Adipocyte (in vitro differentiated cells): ENCODE results near the gene C5orf58.

Experiments used
- DNase-seq: peaks from one replicate; pipeline ENCODE4 v3.0.0-alpha.2; 2015; ENCODE audit warnings: low read depth
- H3K27me3 ChIP-seq: replicated peaks from 2 replicates; pipeline ENCODE4 v1.7.0; 2013; ENCODE audit warnings: mild to moderate bottlenecking, low read length, moderate library complexity; ENCODE audit not compliant: control insufficient read depth, insufficient read depth
- H3K36me3 ChIP-seq: 2 replicates; pipeline ENCODE4 v1.7.0; 2013; ENCODE audit warnings: low read length, mild to moderate bottlenecking, moderate library complexity; ENCODE audit not compliant: control insufficient read depth, insufficient read depth, severe bottlenecking
- H3K4me1 ChIP-seq: 2 replicates; pipeline ENCODE4 v1.7.0; 2013; ENCODE audit warnings: mild to moderate bottlenecking, low read length, moderate library complexity; ENCODE audit not compliant: control insufficient read depth, insufficient read depth
- H3K4me3 ChIP-seq: 2 replicates; pipeline ENCODE4 v1.7.0; 2013; ENCODE audit warnings: mild to moderate bottlenecking, low read length, moderate library complexity
- H3K9ac ChIP-seq: 2 replicates; pipeline ENCODE4 v1.7.0; 2013; ENCODE audit warnings: mild to moderate bottlenecking, low read length, moderate library complexity
- H3K9me3 ChIP-seq: 2 replicates; pipeline ENCODE4 v1.7.0; 2013; ENCODE audit warnings: mild to moderate bottlenecking, low read length, moderate library complexity; ENCODE audit not compliant: control insufficient read depth

C5orf58 gene

DNA sequence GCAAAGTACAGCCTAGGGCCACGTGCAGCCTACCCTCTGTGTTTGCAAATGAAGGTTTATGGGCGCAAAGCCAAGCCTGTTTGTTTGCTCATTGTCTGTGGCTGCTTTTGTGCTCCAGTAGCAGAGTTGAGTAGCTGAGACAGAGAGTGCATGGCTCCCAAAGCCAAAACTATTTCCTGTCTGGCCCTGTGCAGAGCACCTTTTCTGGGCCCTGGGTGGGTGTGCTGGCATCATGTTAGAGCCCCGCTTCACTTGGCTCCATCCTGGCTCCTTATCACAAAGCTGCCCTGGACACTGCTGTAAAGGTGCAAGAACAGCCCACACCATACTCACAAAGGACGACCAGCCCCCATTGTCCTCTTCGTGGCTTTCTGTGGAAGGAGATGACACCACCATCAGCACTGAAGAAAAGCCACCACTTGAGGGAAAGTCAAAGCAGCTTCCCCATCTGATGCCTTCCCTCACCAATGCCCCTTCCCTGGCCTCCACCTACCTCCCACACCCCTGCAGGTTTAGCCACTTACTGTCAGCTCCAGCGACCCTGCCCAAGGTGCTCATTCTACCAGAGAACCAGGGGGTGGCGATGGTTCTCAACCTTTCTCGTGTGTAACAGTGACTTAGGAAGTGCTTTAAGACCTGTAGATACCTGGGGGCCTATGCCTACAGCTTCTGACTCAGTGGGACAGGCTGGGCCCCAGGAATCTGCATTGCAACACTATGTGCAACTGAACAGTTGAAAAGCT, 41.4 kb downstream of the C5orf58 start:
- Histone ChIP-seq H3K4me1 (no peaks in the 10 kb centered on the region), H3K36me3 (no peaks in the 10 kb centered on the region), H3K4me3 (no peak overlapping the region), H3K9me3 (no peaks in the 10 kb centered on the region), H3K27me3 (peaks cover 13% of the 10 kb centered on the region), H3K9ac (no peak overlapping the region)
- no peak for DNase-seq

DNA sequence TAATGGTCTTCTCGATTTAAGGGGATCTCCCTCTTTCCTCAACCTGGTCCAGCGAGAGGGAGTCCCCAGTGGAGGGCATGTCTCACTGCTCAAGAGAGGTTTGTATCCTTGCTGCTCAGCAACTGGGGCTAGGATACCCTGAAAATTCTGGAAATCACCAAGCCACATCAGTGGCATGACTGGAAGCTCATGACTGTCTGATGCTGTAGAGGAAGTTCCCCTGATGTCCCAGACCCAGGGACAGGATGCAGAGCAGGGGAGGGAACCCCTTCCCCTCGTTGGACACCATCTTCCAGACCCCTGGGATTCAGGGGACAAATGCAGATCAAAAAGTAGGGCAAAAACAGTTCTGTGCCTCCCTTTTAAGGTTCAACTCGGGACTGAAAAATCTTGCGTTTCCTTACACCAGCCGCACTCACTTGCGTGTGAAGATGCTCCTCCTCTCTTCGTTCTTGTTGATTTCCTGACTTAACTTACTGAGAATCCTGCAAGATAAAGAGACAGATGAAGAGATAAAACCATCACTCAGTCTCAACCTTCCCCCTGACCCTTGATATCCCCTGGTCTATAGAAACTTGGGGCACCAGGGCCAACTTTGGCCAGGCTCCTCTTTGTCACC, 42.7 kb downstream of the C5orf58 start:
- no peaks in the 10 kb centered on the region for H3K36me3 ChIP-seq

DNA sequence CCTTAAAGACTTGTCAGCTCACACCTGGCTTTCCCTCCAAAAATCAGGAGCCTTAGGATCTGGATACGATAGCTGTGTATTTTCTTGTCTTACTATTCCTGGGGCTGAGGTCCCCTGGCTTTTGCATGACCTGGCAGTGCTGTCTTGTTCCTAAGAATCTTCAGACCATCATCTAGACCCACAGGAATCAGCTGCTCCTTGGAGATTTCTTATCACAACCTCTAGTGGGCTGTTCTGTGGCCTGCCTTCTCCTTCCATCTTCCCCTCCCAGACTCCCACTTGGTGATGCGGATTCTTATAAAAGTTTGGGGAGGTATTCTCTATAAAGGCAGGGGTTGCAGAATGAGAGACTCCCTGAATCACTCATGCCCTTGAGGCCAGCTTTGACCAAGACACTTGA, 43.4 kb downstream of the C5orf58 start:
- H3K9ac ChIP-seq: no peak overlapping the region
- no peak for DNase-seq
- H3K9me3 ChIP-seq: no peaks in the 10 kb centered on the region
- H3K36me3 ChIP-seq: no peaks in the 10 kb centered on the region
- H3K4me3 ChIP-seq: no peak overlapping the region
- peaks cover 8% of the 10 kb centered on the region for H3K4me1 ChIP-seq
- peaks cover 17% of the 10 kb centered on the region for H3K27me3 ChIP-seq

More for the DNA sequence above, 42.7 kb downstream of the C5orf58 start:
- H3K4me3 ChIP-seq: no peak overlapping the region
- H3K9me3 ChIP-seq: no peaks in the 10 kb centered on the region
- H3K9ac ChIP-seq: no peak overlapping the region
- H3K27me3 ChIP-seq: peaks cover 17% of the 10 kb centered on the region
- no peak for DNase-seq
- H3K4me1 ChIP-seq: peaks cover 8% of the 10 kb centered on the region

DNA sequence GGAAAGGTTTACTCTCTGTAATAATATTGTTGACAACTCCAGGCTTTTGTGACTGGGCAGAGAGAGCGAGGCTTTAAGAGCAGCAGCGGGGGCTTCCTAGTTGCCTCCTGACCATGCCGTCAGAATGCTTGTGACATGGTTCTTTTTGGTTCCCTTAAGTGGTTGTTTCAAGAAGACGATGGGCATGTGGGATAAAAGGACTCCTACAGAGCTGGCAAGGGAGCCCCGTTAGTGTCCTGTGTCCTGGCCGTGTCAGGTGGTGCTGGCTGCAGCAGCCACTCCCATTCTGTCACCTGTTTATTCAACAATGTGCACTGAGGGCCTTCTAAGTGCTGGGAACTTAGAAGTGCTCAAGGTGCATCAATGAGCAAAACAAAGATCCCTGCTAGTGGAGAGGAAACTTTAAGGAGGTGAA, 45.1 kb downstream of the C5orf58 start:
- Histone ChIP-seq H3K9ac (no peak overlapping the region), H3K27me3 (peaks cover 21% of the 10 kb centered on the region), H3K36me3 (no peaks in the 10 kb centered on the region), H3K4me3 (no peak overlapping the region), H3K9me3 (peaks cover 8% of the 10 kb centered on the region), H3K4me1 (peaks cover 8% of the 10 kb centered on the region)
- no peak for DNase-seq

DNA sequence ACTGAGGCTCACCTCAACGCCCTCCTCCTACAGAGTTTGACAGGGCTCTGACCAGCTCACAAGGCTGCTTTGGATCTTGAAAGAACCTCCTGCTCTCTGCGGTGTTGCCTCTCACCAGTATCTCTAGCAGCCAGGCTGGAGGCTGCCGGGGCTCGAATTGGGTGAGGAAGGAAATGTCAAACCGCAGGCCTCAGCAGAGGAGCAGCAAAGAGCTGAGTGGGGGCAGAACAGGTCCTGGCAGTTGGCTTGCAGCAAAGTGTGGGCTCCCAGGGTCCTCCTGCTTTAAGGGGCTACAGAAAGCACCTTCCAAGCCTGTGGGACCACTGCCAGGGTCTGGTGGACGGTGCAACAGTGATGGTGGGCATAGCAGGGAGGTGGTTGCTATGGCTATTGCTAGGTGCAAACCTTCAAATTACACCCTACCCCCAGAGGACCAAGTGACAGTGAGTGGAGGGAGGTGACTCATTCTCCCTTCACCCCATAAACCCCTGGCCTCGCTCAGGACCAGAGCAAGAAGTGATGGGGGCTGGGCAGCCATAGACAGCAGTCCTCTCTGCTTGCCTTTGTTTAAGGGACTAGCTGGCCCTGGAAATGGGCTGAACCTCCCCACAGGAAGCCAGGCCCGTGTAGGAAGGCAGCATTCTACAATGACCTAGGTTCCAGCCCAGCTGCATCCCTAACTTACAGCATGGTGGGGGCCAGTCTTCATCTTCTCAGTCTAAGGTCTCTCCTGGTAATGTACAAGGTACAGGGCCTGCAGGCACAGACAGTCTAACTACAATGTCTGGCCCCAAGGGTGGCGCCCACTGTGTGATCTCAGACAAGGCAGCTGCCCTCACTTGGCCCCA, 46.0 kb downstream of the C5orf58 start:
- H3K36me3 ChIP-seq: no peaks in the 10 kb centered on the region
- peaks cover 8% of the 10 kb centered on the region for H3K4me1 ChIP-seq
- no peak overlapping the region for H3K9ac ChIP-seq
- H3K27me3 ChIP-seq: peaks cover 22% of the 10 kb centered on the region
- DNase-seq: no peak
- peaks cover 17% of the 10 kb centered on the region for H3K9me3 ChIP-seq
- no peak overlapping the region for H3K4me3 ChIP-seq

DNA sequence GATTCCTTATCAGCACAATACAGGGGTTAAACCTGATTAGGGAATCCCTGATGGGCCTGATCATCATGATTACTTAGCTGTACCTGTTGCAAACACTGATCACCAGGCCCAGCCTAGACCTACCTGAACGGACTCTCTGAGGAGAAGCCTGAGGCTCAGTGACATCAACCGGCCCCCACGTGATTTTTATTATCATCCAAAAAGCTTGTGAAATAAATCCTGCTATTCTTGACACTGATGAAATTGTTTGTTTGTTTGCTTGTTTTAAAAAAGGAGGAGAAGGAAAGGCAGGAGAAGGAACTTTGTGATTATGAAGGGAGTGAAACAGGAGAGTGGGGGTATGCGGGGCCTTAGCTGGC, 46.7 kb downstream of the C5orf58 start:
- Histone ChIP-seq H3K4me1 (peaks cover 8% of the 10 kb centered on the region), H3K9me3 (peaks cover 23% of the 10 kb centered on the region), H3K27me3 (peaks cover 22% of the 10 kb centered on the region), H3K36me3 (no peaks in the 10 kb centered on the region), H3K9ac (no peak overlapping the region), H3K4me3 (no peak overlapping the region)
- DNase-seq: no peak

DNA sequence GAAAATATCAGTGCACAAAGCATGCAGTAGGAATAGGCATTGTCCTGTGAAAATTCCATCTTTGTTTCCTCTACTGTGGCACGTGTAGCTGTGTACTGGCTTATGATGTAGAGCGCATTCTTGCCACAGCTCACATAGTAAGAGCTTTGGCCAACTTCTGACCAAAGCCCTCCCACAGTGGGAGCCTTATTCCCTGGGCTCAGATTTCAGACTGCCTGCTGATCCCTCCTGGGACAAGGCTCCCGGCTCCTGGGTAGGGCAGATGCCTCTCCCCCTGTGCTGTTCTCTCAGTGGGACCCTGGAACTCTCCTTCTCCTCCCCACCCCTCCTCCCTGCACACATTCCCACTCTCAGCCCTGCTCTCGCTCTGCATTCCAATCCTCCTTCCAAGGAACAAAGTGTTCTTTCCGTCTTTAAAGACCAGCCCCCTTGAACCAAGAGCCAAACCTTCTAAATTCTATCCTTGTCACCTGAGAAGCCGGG, 47.3 kb downstream of the C5orf58 start:
- Histone ChIP-seq H3K4me3 (no peak overlapping the region), H3K27me3 (peaks cover 22% of the 10 kb centered on the region), H3K4me1 (peaks cover 8% of the 10 kb centered on the region), H3K36me3 (no peaks in the 10 kb centered on the region), H3K9me3 (peaks cover 28% of the 10 kb centered on the region), H3K9ac (no peak overlapping the region)
- DNase-seq: no peak

DNA sequence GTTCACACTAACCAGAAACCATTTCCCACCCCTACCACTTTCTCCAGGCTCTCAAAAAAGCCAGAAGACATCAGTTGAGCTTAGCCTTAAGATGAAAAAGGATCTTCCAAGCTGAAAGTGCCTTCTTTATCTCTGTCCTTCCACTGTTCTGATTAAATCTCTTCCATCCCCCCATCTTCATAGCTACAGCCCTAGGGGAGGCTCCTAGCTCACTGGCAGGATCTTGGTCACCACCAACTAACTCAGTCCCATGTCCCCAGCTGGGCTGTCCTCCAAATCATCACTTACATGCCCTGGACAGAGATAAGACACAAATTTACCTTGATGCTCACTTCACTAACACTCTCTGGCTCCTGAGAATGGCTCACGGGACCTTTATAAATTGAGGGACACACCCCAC, 50.5 kb downstream of the C5orf58 start:
- Histone ChIP-seq H3K36me3 (no peaks in the 10 kb centered on the region), H3K4me1 (peaks cover 8% of the 10 kb centered on the region), H3K27me3 (peaks cover 10% of the 10 kb centered on the region), H3K4me3 (no peak overlapping the region), H3K9ac (no peak overlapping the region), H3K9me3 (peaks cover 50% of the 10 kb centered on the region)
- DNase-seq: no peak

DNA sequence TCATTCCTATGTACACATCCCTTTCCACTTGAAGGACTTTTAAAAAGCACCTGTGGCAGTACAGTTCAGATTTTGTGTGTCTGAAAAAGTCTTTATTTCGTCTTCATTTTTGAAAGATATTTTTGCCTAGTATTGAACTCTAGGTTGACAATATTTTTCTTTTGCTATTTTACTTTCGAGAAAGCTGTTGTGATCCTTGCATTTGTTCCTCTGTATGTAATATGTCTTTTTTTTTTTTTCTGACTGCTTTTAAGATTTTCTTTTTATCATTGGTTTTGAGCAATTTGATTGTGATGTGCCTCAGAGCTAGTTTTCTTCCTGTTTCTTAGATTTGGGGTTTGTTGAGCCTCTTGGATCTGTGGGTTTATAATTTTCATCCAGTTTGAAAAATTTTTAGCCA, 51.4 kb downstream of the C5orf58 start:
- Histone ChIP-seq H3K27me3 (peaks cover 9% of the 10 kb centered on the region), H3K4me3 (no peak overlapping the region), H3K9ac (no peak overlapping the region), H3K9me3 (peaks cover 50% of the 10 kb centered on the region), H3K4me1 (peaks cover 8% of the 10 kb centered on the region), H3K36me3 (no peaks in the 10 kb centered on the region)
- no peak for DNase-seq

DNA sequence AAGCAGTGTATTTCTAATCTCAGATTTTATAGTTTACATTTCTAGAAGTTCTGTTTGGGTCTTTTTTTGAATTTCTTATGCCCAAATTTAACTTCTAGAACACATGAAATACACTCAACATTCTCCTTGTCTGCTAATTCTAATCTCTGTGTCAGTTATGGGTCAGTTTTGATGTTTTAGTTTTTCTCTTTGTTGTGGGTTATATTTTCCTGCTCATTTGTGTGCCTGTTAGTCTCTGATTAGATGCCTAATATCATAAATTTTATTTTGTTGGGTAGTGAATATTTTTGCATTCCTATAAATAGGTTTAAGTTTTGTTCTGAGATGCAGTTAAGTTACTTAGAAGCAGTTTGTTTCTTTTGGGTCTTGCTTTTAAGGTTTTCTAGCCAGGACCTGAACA, 52.4 kb downstream of the C5orf58 start:
- H3K4me1 ChIP-seq: peaks cover under 1% of the 10 kb centered on the region
- H3K4me3 ChIP-seq: no peak overlapping the region
- DNase-seq: no peak
- no peaks in the 10 kb centered on the region for H3K36me3 ChIP-seq
- H3K9ac ChIP-seq: no peak overlapping the region
- peaks cover 50% of the 10 kb centered on the region for H3K9me3 ChIP-seq
- H3K27me3 ChIP-seq: peaks cover 5% of the 10 kb centered on the region

DNA sequence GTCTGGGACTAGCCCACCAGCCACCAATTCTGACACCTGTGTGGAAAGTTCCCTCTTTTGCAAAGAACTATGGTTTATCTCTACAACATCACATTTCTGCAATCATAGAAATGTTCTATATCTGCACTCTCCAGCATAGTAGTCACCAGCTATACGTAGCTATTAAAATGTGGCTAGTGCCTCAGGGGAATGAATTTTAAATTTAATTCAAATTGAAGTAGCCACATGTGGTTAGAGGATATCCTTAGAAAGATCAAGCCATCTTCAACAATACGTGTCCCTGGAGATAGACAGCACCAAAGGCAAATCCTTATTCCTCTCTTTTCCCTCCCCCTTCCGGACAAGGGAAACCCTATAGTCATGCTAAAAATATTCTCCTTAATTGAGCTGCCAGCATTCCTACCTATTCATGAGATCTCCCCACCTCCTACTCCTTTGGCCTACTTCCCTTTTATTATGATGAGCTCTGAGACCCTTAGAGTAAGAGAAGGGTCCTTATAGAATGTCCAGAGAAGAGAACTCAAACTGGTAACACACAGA, 53.7 kb downstream of the C5orf58 start:
- H3K4me1 ChIP-seq: peaks cover 4% of the 10 kb centered on the region
- DNase-seq: no peak

More for the DNA sequence above, 53.7 kb downstream of the C5orf58 start:
- no peak overlapping the region for H3K9ac ChIP-seq
- peaks cover 9% of the 10 kb centered on the region for H3K27me3 ChIP-seq
- H3K4me3 ChIP-seq: no peak overlapping the region
- peaks cover 50% of the 10 kb centered on the region for H3K9me3 ChIP-seq
- H3K36me3 ChIP-seq: no peaks in the 10 kb centered on the region
